Inflammatory macrophage treated with lipopolysaccharide for 1 hour (primary cell): Measurements from ENCODE around the gene TLX2.

Source experiments
- DNase-seq, 2 donors: peaks; one replicate each; pipeline ENCODE4 v3.0.0-alpha.2; 2020 to 2022

TLX2 gene

DNA sequence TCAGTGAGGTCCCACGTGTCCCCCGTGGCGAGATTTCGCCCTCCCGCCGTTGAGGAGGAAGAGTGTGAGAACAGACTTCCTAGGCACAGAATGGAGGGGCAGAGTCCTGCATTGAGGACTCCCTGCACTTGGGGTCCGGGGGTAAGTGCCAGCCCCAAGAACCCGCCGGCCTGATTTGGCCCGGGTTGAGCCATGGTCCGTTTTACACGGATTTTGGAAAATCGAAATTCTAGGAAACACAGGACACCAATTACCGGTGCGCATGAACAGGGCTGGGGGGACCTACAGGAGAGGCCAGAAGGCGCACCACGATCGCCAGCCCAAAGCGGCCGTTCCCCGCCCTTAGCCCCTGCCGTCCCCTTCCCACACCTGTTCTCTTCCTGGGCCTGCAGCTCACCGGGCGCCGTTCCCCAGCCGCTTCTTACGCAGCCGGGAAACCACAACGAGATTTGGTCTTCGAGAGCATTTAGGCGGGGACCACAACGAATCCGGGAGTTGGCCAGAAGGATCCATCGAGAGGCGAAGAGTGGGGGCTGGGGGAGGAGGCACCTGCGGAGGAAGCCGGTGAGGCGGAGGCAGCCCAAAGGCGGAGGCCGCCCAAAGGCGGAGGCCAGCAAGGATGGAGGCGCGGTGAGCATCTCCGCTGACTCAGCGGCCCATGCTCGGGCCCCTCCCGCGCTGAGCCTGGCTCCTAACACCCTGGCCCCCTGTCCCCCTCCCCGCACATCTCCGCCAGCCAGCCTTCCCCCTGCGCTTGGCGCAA lies 464 bp upstream of the TLX2 start:
- DNase-seq, result no peak

GRCh38 chr2:74515271-74515980 lies 1.2 kb downstream of the TLX2 start:
- DNase-seq, result no peak

DNA sequence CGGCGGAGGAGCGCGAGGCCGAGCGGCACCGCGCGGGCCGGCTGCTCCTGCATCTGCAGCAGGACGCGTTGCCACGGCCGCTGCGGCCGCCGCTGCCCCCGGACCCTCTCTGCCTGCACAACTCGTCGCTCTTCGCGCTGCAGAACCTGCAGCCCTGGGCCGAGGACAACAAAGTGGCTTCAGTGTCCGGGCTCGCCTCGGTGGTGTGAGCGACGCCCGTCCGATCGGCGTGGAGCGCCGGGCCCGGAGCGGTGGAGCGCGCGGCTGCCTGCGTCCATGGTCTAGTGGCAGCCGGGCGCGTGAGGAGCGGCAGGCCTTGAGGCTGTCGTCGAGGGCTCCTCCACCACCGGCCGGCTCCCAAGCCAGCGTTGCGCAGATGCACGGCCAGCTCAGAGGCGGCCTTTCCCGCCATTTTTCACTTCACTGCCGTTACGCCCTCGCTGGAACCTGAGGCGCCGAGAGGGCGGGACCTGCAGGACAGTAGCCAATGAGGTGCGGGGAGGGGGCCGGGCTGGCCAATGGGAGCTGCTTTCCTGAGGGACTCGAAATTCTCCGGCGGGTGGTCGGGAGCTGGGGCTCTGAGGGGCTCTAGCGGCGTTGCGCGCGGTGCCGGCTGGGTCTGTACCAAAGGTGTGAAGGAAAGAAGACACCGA lies 1.9 kb downstream of the TLX2 start:
- peak; percentile 50 to 68 for DNase-seq

DNA sequence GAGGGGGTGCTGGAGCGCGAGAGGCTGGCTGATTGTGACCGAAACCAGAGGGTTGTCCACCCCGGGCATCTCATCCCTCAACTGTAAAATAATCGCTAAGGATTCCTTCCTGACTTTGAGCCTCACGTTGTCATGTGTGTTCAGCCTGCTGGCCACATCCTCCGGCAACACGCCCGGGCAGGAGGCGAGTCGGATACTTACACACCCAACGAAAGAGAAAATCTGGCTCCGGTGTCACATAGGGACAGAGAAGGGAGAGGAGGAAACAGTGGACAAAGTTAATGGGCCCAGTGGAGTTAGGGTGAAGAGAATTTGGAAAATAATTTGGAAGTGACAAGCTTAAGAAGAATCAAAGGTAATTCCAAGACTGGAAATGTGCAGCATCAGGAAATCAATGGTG lies 2.4 kb downstream of the TLX2 start:
- DNase-seq, result no peak

- DNase-seq, result no peak
Measured at GRCh38 chr2:74522516-74522915, 8.3 kb downstream of the TLX2 start.

GRCh38 chr2:74524005-74524404 lies 9.8 kb downstream of the TLX2 start:
- no peak for DNase-seq

DNA sequence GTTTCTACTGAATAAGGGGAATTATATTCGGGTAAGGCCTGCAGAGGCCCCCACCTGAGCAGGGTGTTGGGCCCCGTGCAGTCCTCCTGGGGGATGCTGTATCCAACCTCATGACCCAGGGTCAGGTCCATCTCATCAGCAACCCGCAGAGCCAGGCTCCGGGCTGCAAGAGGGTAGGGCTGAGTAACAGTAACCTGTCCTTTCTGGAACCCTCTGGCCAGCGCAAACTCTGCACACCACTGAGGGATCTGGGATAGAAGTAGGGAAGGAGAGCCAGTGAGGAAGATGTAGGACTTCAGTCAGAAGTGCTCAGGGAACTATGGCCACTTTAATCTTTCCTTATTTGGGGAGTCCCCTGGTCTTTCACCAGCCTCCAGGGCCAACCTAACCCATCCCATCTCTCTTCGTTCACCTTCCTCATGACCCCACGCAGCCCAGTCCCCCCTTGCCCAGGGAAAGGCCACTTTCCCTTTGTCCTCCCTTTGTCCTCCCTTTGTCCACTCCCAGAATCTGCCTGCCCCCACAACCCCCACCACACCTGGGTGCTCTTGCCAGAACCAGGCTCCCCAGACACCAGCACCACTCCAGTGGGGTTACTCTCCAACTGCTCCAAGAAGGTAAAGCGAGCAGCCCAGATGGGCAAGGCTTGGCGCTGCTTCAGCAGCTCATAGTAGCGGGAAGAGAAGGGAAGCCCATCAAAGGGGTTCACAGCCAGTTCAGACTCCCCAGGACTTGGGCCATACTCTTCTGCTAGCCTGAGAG lies 10.9 kb downstream of the TLX2 start:
- DNase-seq, result no peak

- peak; percentile 32 to 49 for DNase-seq
Measured at GRCh38 chr2:74525717-74526648, 11.7 kb downstream of the TLX2 start, which contains the start of gene DQX1. DQX1 (minus strand) TSS chr2:74526231; CDS start chr2:74525729, 502 bp downstream.

DNA sequence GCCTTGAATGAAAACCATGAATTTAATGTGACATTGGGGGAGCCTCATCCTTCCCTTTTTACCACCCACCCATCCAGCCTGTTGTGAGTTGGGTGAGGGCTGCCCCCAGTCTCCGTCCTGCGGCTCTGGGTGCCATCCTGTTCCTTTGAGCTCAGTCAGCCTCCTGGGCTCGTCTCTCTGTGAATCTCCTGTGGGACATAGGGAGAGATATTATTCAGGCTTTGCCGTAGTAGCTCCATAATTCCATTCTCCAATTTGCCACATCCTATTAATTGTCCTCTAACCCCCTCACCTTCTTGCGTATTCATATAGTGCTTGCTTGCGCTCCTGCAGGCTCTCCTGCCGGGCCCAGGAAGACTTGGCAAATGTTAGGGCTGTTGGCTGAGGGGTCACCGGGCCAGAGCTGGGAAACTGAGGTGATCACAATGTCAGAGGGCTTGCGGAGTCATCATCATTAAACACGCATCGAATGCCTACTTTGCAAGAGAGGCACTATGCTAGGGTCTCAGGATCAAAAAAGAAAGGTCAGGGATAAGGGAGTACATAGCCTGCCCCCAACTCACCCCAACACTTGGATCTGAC lies 12.5 kb downstream of the TLX2 start:
- no peak for DNase-seq

- no peak for DNase-seq
Measured at GRCh38 chr2:74527741-74528140, 13.5 kb downstream of the TLX2 start.

DNA sequence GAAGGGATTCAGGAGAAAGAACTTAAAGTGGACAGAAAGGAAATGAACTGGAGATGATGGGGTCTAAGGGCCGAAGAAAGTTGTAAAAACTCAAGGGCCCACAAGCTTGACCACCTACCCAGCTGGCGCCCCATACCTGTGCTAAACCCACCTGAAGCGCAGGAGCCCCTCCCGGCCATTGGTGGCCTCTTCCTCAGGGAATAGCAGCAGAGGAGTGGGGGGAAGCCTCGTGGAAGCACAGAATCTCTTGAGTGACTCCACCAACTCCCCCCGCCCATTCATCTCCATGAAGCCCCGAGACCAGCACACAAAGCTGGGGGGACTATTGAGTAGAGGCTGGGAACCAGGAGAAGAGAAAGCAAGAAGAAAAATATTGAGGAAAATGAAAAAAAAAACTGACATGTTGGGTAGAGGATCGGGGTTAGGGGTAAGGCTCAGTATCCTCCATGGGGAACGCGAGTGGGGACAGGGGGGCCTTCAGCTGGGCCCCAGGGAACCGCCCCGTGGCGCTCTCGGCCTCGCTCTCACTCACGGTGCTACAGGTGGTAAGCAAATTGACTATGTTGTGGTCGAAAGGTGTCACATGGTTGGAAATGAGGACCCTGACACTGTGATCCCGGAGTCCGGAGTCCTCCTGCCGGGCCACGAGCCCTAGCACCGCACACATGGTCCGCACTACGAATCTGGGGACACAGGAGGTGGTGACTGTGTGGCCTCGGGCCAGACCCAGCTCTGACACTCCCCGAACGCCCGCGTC lies 14.5 kb downstream of the TLX2 start:
- DNase-seq, result no peak

DNA sequence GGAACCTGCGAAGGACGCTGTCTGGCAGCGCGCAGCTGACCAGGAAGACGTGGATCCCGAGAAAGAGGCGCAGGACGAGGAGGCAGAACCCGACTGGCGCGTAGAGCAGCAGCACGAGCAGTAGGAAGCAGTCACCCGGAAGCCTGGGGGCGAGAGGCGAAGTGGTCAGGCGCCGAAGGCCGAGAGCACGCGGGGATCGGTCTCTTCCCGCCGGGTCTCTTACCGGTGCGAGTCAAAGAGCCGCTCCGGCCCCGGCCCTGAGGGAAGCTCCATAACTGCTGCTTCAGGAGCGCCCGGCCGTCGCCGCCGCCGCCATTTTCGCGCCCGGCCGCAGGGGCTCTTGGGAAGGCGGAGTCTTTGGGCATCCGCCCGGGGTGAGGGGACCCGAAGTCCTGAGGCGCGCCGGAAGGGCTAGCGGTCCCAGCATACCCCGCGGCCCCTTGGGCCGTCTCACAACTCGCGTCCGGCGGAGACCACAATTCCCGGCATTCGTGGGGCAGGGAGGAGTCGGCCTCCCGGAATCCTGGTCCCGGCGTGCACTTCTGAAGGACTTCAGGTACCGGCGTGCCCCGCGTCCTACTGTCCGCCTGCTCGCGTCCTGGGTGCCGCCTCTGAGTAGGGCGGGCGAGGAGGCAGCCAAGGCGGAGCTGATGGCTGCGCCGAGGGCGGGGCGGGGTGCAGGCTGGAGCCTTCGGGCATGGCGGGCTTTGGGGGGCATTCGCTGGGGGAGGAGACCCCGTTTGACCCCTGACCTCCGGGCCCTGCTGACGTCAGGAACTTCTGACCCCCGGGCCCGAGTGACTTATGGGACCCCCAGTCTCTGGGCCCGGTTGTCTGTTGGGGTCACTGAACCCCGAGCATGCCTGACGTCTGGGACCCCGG lies 15.3 kb downstream of the TLX2 start, which contains the start of the genes AUP1 and HTRA2:
AUP1 (minus strand) TSS at position 350 of the 882 bp plus-strand sequence; CDS start at position 273, 77 bp downstream.
HTRA2 (plus strand) TSS at position 577 of the 882 bp plus-strand sequence; CDS start at position 651, 74 bp downstream.
- DNase-seq, result peak; percentile 98 to 100

DNA sequence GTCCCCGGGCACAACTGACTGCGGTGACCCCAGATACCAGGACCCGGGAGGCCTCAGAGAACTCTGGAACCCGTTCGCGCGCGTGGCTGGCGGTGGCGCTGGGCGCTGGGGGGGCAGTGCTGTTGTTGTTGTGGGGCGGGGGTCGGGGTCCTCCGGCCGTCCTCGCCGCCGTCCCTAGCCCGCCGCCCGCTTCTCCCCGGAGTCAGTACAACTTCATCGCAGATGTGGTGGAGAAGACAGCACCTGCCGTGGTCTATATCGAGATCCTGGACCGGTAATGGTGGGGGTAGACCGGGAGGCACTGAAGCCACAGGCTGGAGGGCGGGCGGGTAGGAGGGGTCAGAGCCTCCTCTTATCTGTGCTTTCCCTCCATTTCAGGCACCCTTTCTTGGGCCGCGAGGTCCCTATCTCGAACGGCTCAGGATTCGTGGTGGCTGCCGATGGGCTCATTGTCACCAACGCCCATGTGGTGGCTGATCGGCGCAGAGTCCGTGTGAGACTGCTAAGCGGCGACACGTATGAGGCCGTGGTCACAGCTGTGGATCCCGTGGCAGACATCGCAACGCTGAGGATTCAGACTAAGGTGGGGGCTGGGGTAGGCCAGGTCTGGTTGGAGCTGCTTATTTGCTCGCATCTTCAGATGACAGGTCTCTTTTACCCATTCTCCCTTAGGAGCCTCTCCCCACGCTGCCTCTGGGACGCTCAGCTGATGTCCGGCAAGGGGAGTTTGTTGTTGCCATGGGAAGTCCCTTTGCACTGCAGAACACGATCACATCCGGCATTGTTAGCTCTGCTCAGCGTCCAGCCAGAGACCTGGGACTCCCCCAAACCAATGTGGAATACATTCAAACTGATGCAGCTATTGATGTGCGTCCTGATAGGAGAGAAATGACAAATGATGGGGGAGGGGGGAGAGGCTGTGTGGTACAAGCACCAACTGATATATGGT lies 16.3 kb downstream of the TLX2 start:
- DNase-seq, result peak; percentile 38 to 64

- DNase-seq, result no peak
Measured at GRCh38 chr2:74531666-74532065, 17.4 kb downstream of the TLX2 start.

DNA sequence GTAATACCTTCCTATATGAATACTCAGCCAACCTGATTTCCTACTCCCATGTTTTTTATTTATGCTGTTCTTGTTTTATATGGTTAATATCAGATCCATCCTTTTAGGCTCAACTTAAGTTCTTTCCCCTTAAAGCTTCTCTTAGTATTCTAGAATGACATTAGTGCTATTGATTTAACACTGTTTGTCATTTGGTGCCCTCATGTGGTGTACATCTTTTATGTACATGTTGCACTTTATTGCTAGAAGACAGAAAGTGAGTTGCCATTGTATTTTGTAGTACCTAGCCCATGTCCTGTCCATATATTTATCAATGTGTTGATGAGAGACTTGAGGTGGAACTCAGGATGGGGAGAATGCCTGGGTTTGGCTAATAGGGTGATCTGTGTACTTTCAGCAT lies 18.0 kb downstream of the TLX2 start:
- DNase-seq, result peak in 1 of 2 donors; percentile 55

GRCh38 chr2:74533464-74533863 lies 19.2 kb downstream of the TLX2 start:
- DNase-seq, result no peak

DNA sequence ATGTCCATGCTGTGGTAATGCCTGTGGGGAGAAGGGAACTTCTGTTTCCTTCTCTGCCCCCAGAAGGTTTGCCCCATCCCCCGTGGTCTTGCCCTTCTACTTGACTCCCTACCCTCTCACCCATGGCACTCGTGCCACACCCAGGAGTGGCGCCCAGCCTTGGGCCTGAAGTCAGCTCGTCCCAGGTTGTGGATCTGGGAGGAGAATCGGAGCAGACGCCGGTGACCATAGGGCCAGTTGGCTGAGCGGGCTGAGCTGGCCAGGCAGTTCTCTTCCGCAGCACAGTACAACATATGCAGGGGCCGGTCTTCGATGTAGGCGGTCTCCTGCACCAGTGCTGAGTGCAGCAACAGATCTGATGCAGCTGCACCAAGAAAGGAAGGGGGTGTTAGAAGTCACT lies 20.2 kb downstream of the TLX2 start:
- no peak for DNase-seq

DNA sequence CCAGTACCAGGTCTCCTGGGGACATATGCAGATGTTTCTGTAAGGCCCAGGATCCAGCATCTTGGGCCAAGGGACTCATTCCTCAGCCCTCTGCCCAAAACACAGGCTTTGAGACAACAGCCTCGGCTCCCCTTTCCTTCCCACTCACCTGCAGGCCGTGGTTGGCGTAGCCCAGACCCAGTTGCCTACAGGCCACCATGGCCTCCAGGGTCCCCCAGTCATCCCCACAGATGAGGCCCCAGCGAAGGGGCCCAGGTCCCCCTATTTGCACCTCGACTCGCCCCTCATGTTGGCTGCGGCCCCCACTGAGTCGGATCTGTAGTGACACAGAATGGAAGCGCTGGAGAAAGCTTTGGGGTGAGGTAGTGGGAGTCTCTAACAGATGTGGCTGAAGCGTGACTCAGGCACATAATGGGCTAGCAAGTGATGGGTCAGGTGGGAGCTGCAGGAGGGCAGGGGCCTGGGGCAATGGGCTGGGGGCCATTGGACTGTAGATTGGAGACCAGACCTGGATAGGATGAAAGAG lies 21.3 kb downstream of the TLX2 start:
- no peak for DNase-seq
